Muscle layer of duodenum (tissue), 2 donors: ENCODE results near the gene TMEM178B.

Source experiments
- H3K27ac ChIP-seq: one replicate; pipeline ENCODE4 v1.7.0; 2013; ENCODE audit warnings: mild to moderate bottlenecking, low read length
- H3K27me3 ChIP-seq: one replicate; pipeline ENCODE4 v1.7.0; 2013; ENCODE audit warnings: low read depth, mild to moderate bottlenecking, control low read depth, low read length
- H3K36me3 ChIP-seq, 2 donors: one replicate each; pipeline ENCODE4 v1.7.0; 2013; ENCODE audit warnings: low read length in 2 of 2, control low read depth in 1 of 2, mild to moderate bottlenecking in 1 of 2; ENCODE audit not compliant: insufficient read depth in 2 of 2, control insufficient read depth in 1 of 2
- H3K4me1 ChIP-seq, 2 donors: one replicate each; pipeline ENCODE4 v1.7.0; 2013; ENCODE audit warnings: low read length in 2 of 2, mild to moderate bottlenecking in 2 of 2, control low read depth in 1 of 2, moderate library complexity in 1 of 2; ENCODE audit not compliant: insufficient read depth in 2 of 2, control insufficient read depth in 1 of 2
- H3K4me3 ChIP-seq, 2 donors: one replicate each; pipeline ENCODE4 v1.7.0; 2013; ENCODE audit warnings: low read length in 2 of 2, low read depth in 1 of 2, mild to moderate bottlenecking in 1 of 2
- H3K9me3 ChIP-seq, 2 donors: one replicate each; pipeline ENCODE4 v1.7.0; 2013; ENCODE audit warnings: low read length in 2 of 2, control low read depth in 1 of 2, mild to moderate bottlenecking in 1 of 2; ENCODE audit not compliant: control insufficient read depth in 1 of 2
- donor health status: healthy.

The TMEM178B gene

DNA sequence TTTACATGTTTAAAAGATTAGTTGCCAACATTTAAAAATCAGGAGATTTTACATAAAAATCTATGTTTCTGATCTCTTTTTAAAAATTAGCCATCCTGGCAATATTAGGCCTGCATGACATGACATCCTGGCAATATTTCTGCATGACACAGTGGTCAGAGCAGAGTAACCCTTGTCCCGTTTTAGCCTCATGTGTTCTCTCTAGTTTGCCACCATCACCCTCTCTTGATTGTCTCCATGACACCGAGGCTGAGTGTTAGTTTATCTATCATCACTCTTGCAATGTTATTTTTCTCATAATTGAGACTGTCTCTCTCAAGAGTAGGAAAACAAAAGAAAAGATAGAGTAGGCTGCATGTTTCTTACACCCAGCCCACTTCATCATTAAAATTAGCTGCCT is 287.6 kb downstream of the TMEM178B start:
- H3K9me3 ChIP-seq, result no peaks in the 10 kb centered on the region
- no peaks in the 10 kb centered on the region for H3K36me3 ChIP-seq
- H3K4me3 ChIP-seq, result no peak overlapping the region
- H3K27ac ChIP-seq, result no peak overlapping the region
- H3K27me3 ChIP-seq, result no peaks in the 10 kb centered on the region
- H3K4me1 ChIP-seq, result peaks cover 0 to 7% of the 10 kb centered on the region in 2 donors

DNA sequence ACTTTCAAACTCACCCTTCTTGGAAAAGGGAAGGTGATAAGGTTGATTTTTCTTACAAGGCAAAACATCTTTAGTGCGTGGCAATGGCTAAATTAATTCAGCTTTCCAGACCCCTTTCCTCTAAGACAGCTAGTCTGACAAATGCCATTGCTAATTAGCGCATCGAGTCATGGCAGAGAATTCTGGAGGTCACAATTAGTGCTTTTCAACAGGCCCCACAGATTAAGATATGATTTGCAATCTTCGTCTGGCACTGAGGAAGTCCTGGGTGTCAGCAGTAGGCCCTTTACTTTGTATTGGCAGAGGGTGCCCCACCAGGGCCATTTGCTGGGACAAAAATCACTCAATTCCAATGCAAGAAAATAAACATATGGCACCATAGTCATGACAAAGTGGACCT is 288.1 kb downstream of the TMEM178B start:
- Histone ChIP-seq H3K9me3 (no peaks in the 10 kb centered on the region), H3K4me3 (no peak overlapping the region), H3K36me3 (no peaks in the 10 kb centered on the region), H3K27ac (no peak overlapping the region), H3K27me3 (no peaks in the 10 kb centered on the region), H3K4me1 (peaks cover 0 to 9% of the 10 kb centered on the region in 2 donors)

DNA sequence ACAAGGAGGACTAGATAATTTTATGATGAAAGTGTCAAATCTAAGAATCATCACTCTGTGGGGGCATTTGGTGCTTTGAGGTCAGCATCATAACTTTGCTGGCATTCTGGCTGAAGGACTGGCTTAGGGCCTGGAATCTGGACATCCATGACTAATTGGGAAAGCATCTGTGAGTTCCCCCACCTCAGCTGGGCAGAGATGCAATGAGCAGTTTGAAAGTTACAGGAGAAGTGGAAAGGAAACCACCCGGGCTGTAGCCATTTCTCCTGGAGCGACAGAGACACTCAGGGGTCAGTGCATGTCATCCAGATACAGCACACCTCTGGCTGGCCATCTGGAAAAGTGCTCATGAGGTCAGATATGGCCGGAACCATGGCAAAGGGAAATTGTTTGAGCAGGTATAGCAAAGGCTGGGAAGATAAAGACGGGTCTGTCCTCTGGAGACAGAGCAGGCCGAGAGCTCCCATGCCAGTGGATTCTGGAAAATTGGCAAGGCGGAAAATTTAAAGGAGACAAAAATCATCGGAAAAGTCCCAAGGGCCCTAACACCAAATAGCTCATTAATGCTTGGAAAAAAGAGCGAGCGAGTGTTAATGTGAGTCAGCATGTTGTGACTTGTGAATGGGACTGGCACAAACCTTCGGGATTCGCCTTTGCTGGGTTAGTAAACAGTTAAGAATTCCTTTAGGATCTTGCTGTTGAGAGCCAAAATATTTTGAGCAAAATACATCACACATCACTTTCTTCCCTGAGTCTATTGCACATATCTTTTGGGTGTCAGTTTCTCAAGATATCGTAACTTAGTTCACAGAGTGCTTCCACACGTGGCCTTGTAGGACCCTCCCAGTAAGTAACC is 288.9 kb downstream of the TMEM178B start:
- Histone ChIP-seq H3K27ac (no peak overlapping the region), H3K9me3 (no peaks in the 10 kb centered on the region), H3K4me3 (no peak overlapping the region), H3K36me3 (no peaks in the 10 kb centered on the region), H3K27me3 (no peaks in the 10 kb centered on the region), H3K4me1 (peaks cover 0 to 9% of the 10 kb centered on the region in 2 donors)

DNA sequence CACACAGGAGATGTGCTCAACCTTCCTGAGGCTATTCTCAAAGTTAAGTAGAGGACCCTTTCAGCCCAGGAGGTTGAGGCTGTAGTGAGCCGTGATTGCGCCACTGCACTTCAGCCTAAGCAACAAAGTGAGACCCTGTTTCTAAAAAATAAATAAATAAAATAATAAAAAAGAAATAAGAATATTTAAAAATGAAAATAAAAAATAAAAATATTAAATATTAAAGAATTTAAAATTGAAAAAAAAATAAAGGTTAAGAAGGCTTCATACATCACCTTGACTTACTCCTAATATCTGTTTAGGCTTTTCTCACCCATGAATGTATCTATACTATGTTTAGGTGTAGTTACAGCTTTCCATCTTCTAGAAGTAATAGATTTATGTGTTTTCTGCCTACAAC is 289.9 kb downstream of the TMEM178B start:
- Histone ChIP-seq H3K4me1 (peaks cover 0 to 11% of the 10 kb centered on the region in 2 donors), H3K27ac (no peak overlapping the region)

DNA sequence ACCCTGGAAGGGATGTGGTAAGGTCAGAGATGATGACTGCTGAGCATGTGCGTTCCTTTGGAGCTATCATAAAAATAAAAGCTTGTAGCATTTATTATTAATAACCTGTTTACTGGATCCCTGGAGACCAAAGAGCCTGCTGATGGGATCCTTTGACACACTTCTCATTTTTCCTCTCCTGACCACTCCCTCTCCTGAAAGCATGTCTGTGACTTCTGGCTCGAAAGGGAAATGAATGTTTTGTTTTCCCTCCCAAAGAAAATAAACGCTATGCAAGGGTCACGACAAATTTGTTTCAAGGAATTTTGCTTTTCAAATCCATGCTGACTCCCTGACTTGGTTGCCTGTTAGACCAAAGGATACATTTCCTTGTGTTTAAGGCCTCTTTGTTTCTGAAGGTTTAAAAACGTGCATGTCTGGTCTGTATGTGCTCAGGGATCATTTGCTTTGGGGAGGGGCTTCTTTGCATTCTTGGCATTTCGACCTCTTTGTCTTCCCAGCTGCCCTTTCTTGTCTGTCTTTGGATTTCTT is 292.3 kb downstream of the TMEM178B start:
- no peak overlapping the region for H3K27ac ChIP-seq
- H3K36me3 ChIP-seq, result no peaks in the 10 kb centered on the region
- no peaks in the 10 kb centered on the region for H3K9me3 ChIP-seq
- no peak overlapping the region for H3K4me3 ChIP-seq
- no peaks in the 10 kb centered on the region for H3K27me3 ChIP-seq
- peaks cover 0 to 26% of the 10 kb centered on the region in 2 donors for H3K4me1 ChIP-seq

More for the DNA sequence above, 289.9 kb downstream of the TMEM178B start:
- Histone ChIP-seq H3K4me3 (no peak overlapping the region), H3K27me3 (no peaks in the 10 kb centered on the region), H3K36me3 (no peaks in the 10 kb centered on the region), H3K9me3 (no peaks in the 10 kb centered on the region)

DNA sequence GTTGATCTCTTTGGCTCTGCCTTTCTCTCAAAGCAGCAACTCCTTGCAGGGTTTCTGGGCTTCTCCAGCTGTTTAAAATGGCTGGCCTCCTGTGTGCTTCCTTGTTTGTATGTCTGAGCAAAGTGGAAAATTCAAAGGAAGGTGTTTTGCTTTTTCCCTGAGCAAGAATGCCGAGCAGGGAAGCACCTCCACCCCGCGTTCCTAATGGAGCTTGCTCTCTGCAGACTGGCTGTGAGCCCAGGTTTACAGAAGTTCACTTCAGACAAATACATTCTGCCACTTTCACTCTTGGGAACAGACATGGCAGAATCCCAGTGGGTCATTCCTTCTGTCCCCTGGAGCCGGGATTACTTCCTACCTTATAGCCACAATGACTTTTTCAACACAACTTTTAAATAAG is 295.6 kb downstream of the TMEM178B start:
- Histone ChIP-seq H3K9me3 (no peaks in the 10 kb centered on the region), H3K36me3 (no peaks in the 10 kb centered on the region), H3K4me3 (no peak overlapping the region), H3K27me3 (no peaks in the 10 kb centered on the region), H3K4me1 (peaks cover 0 to 26% of the 10 kb centered on the region in 2 donors), H3K27ac (no peak overlapping the region)

DNA sequence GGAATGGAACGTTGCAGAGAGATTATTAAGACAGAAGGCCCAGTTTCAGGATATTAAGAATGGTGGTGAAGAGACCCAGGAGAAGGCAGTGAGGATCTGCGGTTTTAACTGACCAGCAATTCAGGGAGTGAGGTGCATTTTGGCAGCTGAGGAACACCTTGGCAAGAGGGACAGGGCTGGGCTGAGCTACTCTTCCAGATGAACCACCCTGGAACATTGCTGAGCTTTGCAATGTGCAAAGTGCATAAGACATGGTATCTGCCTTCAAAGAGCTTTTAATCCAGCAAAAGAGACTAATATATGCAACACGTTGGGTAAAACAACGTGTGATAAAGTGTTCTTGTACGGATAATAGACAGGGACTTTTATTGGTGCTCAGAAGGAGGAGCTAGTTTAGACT is 296.3 kb downstream of the TMEM178B start:
- Histone ChIP-seq H3K9me3 (no peaks in the 10 kb centered on the region), H3K4me1 (peaks cover 0 to 26% of the 10 kb centered on the region in 2 donors), H3K36me3 (no peaks in the 10 kb centered on the region), H3K4me3 (no peak overlapping the region), H3K27ac (no peak overlapping the region), H3K27me3 (no peaks in the 10 kb centered on the region)

DNA sequence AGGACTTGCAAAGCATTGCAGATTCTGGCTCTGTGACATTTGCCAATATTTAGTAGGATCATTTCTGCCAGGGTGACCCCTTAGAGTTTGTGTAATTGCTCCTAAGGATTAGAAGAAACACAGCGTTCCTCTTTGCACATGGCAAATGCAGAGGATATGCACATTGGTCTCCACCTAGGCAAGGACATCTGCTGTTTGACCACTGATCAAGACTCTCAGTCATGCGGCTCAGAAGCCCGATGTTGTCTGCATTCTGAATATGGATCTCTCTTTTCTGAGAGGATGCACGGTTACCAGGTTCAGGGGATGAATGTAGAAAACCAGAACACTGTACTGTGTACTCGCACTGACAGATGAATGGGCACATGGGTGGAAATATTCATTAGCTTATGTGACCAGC is 296.8 kb downstream of the TMEM178B start:
- Histone ChIP-seq H3K4me3 (no peak overlapping the region), H3K4me1 (peaks cover 0 to 26% of the 10 kb centered on the region in 2 donors), H3K27ac (no peak overlapping the region), H3K27me3 (no peaks in the 10 kb centered on the region), H3K9me3 (no peaks in the 10 kb centered on the region), H3K36me3 (no peaks in the 10 kb centered on the region)

DNA sequence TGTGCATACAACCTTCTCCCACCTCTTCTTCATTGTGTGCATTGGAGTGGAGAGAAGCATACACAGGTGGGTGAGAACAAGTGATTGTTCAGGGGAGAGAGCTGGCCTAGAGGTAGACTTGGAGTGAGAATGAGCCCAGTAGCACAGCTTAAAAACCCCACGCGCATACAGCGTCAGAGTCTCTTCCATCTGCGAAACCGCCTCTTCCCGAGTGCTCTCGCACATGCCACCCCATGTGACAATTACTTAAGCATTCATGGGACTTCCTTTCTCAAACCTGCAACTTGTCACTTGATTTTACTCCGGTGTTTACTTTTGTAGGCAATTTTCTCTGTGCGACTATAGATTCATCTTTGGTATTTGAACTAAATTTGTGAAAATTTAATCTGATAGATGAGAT is 300.6 kb downstream of the TMEM178B start:
- H3K27me3 ChIP-seq, result no peaks in the 10 kb centered on the region
- peaks cover 0 to 8% of the 10 kb centered on the region in 2 donors for H3K4me1 ChIP-seq
- H3K9me3 ChIP-seq, result no peaks in the 10 kb centered on the region
- no peaks in the 10 kb centered on the region for H3K36me3 ChIP-seq
- H3K4me3 ChIP-seq, result no peak overlapping the region
- H3K27ac ChIP-seq, result no peak overlapping the region

DNA sequence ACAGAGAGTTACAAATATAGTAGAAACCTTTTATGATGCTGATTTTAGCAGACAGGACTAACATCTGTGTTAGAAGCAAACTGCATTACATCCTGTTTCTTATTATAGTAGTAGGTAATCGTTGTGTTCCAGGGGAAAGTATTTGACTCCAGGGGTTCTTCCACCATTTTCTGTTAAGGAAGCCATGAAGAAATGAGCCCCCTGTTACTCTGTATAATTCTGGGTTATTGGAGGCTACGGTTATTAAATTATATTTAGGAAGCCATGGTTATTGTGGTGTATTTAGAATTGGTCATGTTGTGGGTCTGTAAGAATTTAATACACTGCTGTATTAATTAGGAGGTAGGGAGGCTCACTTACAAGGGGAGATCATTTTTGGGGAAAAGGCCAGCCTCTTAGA is 301.6 kb downstream of the TMEM178B start:
- Histone ChIP-seq H3K4me1 (no peaks in the 10 kb centered on the region), H3K36me3 (no peaks in the 10 kb centered on the region), H3K27ac (no peak overlapping the region), H3K4me3 (no peak overlapping the region), H3K9me3 (no peaks in the 10 kb centered on the region), H3K27me3 (no peaks in the 10 kb centered on the region)

DNA sequence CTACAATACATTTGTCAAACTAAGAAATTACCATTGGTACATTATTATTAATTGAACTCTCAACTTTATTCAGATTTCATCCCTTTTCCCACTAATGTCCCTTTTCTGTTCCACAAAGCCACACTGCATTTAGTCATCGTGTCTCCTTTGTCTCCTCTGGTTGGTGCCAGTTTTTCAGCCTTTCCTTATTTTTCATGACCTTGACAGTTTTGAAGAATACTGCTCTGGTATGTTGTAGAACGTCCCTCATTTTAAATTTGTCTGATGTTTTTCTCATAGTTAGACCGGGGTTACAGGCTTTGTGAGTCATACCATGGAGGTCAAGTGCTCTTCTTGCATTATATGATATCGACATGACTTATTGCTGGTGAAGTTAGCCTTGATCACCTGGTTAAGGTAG is 304.0 kb downstream of the TMEM178B start:
- Histone ChIP-seq H3K27ac (no peak overlapping the region), H3K4me1 (no peaks in the 10 kb centered on the region), H3K9me3 (no peaks in the 10 kb centered on the region), H3K4me3 (no peak overlapping the region), H3K27me3 (no peaks in the 10 kb centered on the region), H3K36me3 (no peaks in the 10 kb centered on the region)

DNA sequence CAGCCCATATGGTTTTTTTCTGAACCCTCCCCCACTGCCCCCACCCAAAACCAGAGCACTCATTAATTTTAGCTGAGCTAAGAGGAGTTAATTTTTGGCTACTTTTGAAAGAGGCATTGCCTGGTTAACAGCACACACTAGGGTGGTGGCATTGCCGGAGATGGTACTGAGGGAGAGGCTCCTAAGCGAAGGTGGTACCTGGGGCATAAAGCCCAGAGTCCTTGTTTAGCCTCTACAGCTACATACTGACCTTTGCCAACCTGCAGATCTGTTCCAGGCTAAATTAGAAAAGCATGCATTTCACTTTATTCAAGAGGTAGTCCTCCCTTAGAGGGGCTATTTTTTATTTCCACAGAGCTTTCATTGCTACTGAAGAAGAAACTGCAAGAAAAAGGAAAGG is 304.5 kb downstream of the TMEM178B start:
- no peaks in the 10 kb centered on the region for H3K9me3 ChIP-seq
- no peaks in the 10 kb centered on the region for H3K27me3 ChIP-seq
- H3K4me1 ChIP-seq, result no peaks in the 10 kb centered on the region
- H3K27ac ChIP-seq, result no peak overlapping the region
- no peak overlapping the region for H3K4me3 ChIP-seq
- H3K36me3 ChIP-seq, result no peaks in the 10 kb centered on the region
